Suppressor macrophage treated with lipopolysaccharide for 4 hours (primary cell): ENCODE measurements around the gene SDHD.
A peak's percentile ranks its signal among the peaks of the same experiment; 100 is the strongest.
"Not testable (repeated sequence)": the region's sequence is repeated elsewhere in the genome, so short reads cannot be mapped to it uniquely, and the experiment has no call there.

Experiments used
- DNase-seq: peaks from one replicate; pipeline ENCODE4 v3.0.0-alpha.2; 2020

Gene SDHD

DNA sequence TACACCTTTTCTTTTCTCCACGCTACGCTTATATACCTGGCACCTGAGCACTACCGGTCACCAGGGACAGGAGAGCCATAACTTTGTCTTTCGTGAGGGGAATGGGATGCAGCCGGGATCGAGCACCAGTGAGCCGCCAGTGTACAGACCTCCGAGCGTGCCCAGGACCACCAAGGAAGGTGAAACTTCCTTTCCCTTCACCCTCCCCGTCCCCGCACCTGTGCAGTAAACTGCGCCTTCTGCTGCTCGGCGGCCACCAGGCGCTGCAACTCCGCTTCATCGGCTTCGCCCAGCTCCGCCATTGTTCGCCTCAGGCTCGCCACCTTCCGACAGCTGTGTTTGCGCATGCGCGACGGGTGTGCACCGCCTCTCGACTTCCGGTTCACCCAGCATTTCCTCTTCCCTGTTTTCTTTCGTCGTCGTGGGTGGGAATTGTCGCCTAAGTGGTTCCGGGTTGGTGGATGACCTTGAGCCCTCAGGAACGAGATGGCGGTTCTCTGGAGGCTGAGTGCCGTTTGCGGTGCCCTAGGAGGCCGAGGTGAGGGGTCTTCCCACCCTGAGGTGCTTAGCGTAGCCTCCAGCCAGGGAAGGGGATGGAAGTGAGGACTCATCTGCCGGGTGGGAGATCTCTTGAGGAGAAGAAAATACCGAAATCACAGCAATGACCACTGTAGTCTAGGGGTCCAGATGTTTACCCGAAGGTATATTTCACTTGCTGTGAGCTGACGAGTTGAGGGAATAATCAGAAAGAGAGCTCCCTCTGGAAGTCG is at the start of gene SDHD, which contains the start of gene TIMM8B:
TSS of gene SDHD (plus strand) at position 452 of the 770 bp plus-strand sequence. CDS start at position 487, 35 bp downstream.
TSS of gene TIMM8B (minus strand) at position 335 of the 770 bp plus-strand sequence. CDS start at position 302, 33 bp downstream.
- peak; percentile 99 for DNase-seq

DNA sequence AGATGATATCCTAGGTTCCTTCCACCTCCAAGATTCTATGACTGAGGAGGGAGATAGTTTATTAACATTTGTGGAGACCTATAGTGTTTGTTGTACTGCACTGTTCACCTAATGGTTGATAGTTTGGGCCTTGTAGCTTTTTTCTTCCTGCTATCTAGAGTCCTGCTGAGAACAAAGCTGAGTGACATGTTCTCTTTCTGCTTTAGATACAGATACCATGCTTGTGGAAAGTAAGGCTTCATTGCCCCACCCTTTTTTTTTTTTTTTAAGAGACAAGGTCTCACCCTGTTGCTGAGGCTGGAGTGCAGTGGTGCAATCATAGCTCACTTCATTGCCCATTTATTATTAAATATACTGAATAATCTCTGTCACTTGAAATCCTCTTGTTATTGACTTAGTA is 49.1 kb upstream of the SDHD start:
- no peak for DNase-seq

DNA sequence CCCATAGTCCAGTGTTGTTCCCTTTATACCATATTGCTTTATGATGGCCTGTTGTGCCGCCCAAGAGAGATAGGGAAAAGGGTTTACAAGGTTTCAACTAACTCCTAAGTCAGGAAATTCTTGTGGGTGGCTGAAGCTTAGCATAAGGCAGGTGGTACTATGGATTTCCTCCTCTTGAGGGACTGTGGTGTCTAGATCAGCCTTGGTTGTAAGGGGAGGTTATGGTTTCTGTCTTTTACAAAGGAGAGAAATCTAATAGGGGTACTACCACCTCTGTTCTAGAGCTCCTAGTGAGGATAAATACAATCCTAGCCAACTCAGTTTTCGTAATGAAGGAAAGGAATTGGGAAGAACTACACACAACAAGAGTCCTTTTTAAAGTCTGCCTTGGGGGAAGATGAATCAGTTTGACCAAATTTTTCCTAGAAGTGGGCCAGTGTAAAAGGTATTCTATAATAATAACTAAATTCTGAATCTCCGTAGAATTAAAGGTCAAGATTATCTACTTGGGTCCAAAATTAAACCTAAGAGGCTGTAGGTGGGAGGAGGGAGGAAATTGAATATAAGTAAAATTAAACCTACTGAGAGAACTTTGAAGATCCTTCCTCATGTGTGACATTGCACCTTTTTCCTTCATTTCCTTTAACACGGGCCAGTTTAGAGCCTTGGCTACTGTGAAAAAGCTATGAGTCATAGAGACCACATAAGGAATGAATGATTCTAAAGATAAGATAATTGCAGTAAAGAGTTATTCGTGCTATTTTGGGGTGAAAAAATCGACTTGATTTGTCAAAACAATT is 44.3 kb upstream of the SDHD start:
- no peak for DNase-seq

- DNase-seq = no peak
Measured at GRCh38 chr11:112042961-112043304, 43.7 kb upstream of the SDHD start.

DNA sequence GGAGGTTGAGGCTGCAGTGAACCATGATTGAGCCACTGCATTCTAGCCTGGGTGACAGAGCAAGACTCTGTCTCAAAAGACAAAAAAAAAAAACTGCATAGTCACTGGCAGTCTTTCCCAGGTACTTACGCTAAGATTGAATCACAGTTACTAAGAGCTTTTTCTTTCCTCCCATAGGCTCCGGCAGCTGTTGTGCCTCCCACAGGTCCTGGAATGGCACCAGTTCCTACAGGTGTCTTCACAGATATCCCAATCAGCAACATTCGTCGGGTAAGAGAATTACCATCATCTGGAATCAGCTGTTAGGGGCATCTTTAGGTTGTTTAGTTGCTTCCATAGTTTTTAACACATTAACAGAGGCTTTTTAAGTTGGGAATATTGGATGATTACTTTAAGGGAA is 41.7 kb upstream of the SDHD start:
- no peak for DNase-seq

DNA sequence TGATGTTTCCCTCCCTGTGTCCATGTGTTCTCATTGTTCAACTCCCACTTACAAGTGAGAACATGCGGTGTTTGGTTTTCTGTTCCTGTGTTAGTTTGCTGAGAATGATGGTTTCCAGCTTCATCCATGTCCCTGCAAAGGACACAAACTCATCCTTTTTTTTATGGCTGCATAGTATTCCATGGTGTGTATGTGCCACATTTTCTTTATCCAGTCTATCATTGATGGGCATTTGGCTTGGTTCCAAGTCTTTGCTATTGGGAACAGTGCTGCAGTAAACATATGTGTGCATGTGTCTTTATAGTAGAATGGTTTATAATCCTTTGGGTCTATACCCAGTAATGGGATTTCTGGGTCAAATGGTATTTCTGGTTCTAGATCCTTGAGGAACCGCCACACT is 40.0 kb upstream of the SDHD start:
- not testable (repeated sequence) for DNase-seq

GRCh38 chr11:112048256-112048655 is 38.4 kb upstream of the SDHD start:
- not testable (repeated sequence) for DNase-seq

- no peak for DNase-seq
Measured at GRCh38 chr11:112049777-112050176, 36.9 kb upstream of the SDHD start.

- DNase-seq = peak; percentile 77
Measured at GRCh38 chr11:112050721-112051120, 36.0 kb upstream of the SDHD start.

GRCh38 chr11:112051768-112052167 is 34.9 kb upstream of the SDHD start:
- DNase-seq = peak; percentile 46

DNA sequence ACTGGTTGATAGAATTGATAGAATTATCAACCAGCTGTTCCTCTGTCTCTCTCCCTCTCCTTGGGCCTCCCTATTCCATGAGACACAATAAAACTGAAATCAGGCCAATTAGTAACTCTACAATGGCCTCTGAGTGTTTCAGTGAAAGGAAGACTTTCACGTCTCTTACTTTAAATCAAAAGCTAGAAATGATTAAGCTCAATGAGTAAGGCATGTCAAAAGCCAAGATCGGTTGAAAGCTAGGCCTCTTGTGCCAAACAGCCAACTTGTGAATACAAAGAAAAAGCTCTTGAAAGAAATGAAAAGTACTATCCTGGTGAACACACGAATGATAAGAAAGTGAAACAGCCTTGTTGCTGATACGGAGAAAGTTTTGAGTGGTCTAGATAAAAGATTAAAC is 29.5 kb upstream of the SDHD start:
- no peak for DNase-seq

DNA sequence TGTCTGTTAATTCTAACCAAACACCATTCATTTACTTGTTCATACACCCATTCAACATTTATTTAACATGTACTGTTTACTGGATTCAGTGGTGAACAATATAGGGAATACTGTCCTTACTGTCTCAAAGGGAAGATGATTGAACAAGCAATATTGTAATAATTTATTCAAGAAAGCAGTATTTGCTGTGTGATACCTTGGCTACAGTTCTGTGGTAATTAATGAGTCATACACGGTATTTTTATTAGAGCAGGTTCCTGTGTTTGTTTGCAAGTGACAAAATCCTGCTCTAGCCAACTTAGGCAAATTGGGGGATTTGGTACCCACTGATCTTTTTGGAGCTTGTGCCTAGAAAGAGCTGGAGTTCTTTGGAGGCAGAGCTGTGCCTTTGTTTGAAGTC is 28.6 kb upstream of the SDHD start:
- no peak for DNase-seq

- no peak for DNase-seq
Measured at GRCh38 chr11:112062923-112063322, 23.8 kb upstream of the SDHD start.

DNA sequence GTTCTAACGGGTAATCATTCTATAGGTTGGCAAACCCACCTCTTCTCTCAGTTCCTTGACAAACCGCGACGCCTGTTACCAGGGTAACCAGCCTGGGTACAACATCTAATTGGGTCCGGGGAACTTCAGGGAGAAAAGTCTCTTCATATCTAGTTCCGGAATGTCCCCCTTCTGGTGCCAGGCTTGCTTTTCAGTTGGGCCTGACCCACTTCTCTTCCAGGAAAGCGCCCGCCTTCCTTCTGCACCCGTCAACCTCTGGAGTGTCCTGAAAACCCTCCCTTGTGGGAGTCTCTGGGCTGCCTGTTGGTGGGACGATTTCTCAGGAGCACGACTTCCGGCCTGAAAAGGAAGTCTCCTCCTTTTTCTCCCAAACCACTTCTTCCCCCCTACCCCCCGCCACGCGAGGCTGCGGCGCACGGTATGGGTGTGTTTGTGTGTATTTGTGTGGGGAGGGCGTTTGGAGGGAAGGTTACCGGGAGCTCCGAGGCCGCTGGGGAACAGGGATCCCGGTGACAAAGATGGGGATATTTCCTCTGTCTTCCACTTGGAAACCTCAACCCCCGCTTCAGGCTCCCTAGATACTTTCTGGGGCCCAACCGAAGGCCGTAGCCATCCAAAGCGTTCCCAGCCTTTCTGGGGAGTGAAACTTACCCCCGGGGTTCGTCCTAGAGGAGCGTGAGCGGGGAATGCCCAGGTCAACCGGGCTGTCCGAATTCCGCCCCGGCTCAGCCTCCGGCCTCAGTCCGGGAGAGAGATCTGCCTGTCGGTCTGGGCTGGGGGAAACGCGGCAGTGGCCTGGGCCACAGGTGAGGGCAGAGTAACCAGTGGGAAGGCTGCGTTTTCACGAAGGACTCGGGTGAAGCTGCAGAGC is 12.5 kb upstream of the SDHD start, which contains the start of the genes NKAPD1 and PIH1D2:
TSS of gene NKAPD1 (plus strand) at position 359 of the 871 bp plus-strand sequence. CDS start 1,276 bp downstream, outside the sequence.
TSS of gene PIH1D2 (minus strand) at position 77 of the 871 bp plus-strand sequence. CDS start 843 bp downstream, outside the sequence.
- peak; percentile 91 for DNase-seq

- peak; percentile 80 for DNase-seq
Measured at GRCh38 chr11:112082729-112083128, 3.9 kb upstream of the SDHD start.

GRCh38 chr11:112085822-112086421 is 751 bp upstream of the SDHD start:
- peak; percentile 67 for DNase-seq

DNA sequence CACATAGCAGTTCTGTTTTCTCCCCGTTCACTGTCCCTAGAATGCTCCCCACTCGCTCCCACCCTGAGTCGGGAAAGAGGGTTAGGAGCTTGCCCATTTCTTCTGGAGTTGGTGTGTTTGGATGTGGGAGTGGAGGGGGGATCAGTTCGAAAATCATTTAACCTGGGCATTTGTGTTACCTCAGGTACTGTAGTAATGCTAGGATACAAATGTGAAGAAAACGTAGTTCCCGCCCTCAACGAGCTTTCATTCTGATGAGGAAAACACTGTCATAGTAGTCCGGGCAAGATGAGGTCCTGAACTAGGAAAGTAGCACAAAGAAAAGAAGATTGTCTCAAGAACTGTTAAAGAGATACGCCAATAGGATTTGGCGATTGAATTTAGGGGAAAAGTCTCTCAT is 539 bp downstream of the SDHD start:
- DNase-seq = no peak

GRCh38 chr11:112095302-112095701 is 8.6 kb downstream of the SDHD start:
- not testable (repeated sequence) for DNase-seq

GRCh38 chr11:112096194-112096593 is 9.5 kb downstream of the SDHD start:
- DNase-seq = no peak

DNA sequence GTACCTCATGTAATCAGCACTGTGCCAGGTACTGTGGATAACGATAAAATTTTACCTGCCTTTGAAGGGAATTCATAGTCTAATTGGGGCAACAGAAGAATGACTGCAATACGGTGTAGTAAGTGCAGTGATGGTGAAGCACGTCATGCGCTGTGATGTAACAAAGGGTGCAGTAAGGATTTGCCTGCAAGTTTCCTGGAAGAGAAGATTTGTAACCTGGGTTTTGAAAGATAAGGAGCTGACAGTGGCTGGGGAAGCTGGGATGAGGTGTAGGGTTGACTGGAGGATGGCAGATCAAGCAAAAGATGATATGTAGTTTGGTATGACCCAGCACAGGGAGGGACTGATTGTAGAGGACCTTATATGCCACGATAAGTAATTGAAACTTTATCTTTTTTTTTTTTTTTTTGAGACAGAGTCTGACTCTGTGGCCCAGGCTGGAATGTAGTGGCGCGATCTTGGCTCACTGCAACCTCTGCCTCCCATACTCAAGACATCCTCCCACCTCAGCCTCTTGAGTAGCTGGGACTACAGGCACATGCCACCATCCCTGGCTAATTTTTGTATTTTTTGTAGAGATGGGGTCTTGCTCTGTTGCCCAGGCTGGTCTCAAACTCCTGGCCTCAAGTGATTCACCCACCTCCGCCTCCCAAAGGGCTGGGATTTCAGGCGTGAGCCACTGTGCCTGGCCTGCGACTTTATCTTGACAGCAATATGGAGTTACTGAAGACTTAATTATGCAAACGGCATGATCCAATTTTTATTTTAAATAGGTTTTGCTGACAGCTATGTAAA is 11.3 kb downstream of the SDHD start:
- DNase-seq = no peak

DNA sequence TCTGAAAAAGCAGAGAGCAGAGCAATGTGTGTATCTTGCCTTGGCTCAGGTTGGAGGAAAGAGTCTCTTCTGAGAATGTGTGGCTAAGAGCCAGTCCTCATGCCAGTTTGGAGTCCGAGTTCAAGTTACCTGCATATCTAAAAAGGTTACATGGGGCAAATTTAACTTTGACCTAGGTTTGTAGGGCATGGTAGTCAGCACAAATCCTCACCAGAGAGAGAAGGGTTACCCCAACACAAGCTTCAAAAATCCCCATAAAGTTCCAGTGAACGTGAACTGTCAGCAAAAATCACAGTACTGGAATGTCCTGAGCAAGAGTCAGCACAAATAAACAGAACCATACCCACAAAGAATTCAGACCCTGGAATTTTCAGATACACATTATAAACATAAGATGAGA is 13.8 kb downstream of the SDHD start:
- DNase-seq = no peak
